C4-2B (cell line): ENCODE data around the gene AMT.

Experiments
- H3K27ac ChIP-seq: fragments of 450-650 bp; 2 replicates; pipeline ENCODE4 v1.5.1; 2017
- CTCF ChIP-seq: fragments of 450-650 bp; conservative IDR thresholded peaks from 2 replicates; pipeline ENCODE4 v1.5.1; 2017; ENCODE audit warnings: mild to moderate bottlenecking
- ZFX ChIP-seq: fragments of 450-650 bp; IDR thresholded peaks from 2 replicates; pipeline ENCODE4 v1.6.1; 2017

AMT gene

GRCh38 chr3:49462222-49462621 lies 39.9 kb upstream of the AMT start:
- TF ChIP-seq ZFX (no peak), CTCF (no peak)
- H3K27ac ChIP-seq: no peak overlapping the region

GRCh38 chr3:49461443-49462171 lies 39.3 kb upstream of the AMT start:
- no peak for TF ChIP-seq ZFX
- TF ChIP-seq CTCF: no peak
- no peak overlapping the region for H3K27ac ChIP-seq

GRCh38 chr3:49460956-49461355 lies 38.7 kb upstream of the AMT start:
- TF ChIP-seq ZFX: no peak
- H3K27ac ChIP-seq: no peak overlapping the region

- TF ChIP-seq ZFX: no peak
- TF ChIP-seq CTCF: no peak
- H3K27ac ChIP-seq: no peak overlapping the region
Measured at GRCh38 chr3:49460188-49460890, 38.1 kb upstream of the AMT start.

- no peak for TF ChIP-seq CTCF
- TF ChIP-seq ZFX: no peak
- H3K27ac ChIP-seq: no peak overlapping the region
Measured at GRCh38 chr3:49456466-49456865, 34.2 kb upstream of the AMT start.

- no peak for TF ChIP-seq ZFX
- no peak for TF ChIP-seq CTCF
- H3K27ac ChIP-seq: no peak overlapping the region
Measured at GRCh38 chr3:49454898-49455681, 32.8 kb upstream of the AMT start.

- TF ChIP-seq CTCF: no peak
- no peak for TF ChIP-seq ZFX
- H3K27ac ChIP-seq: no peak overlapping the region
Measured at GRCh38 chr3:49454458-49454857, 32.2 kb upstream of the AMT start.
